ENCODE results near the gene ARL11. TPM values are rescaled to one million over a fixed set of nuclear protein-coding genes. Genes with fewer than 3 reads are reported as not detected.

ARL11 gene
- total RNA-seq, 6 donors from 2014 or later: 1.4 to 8.4 (median 4.9) TPM

- no peak for ATAC-seq (ENCODE audit: low FRiP score in 2 of 2)
- H3K36me3 ChIP-seq: peaks cover 0 to 2% (median 0%) of the 10 kb centered on the region in 4 donors
- WGBS, 2 donors: 92 to 96% methylated on average over 6 of the region's 6 CpGs
These were observed 48.4 kb downstream of the ARL11 start for GRCh38 chr13:49676581-49677298.

DNA sequence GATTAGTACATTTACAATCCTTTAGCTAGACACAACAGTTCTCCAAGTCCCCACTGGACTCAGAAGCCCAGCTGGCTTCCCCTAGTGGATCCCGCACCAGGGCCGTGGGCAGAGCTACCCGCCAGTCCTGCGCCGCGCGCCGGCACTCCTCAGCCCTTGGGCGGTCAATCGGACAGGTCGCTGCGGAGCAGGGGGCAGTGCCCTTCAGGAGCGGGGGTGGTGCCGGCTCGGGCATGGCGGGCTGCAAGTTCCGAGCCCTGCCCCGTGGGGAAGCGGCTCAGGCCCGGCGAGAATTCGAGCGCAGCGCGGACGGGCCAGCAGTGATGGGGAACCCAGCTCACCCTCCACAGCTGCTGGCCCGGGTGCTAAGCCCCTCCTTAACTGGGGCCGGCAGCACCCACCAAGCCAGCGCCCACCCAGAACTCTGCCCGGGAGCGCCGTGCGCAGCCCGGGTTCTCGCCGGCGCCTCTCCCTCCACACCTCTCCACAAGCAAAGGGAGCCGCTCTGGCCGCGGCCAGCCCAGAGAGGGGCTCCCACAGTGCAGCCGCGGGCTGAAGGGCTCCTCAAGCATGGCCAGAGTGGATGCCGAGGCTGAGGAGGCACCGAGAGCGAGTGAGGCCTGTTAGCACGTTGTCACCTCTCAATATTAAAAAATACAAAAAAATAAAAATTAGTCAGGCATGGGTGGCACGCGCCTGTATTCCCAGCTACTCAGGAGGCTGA, 50.0 kb downstream of the ARL11 start:
- H3K4me1 ChIP-seq: no peaks in the 10 kb centered on the region
- no peaks in the 10 kb centered on the region for H3K27me3 ChIP-seq
- peaks cover 0 to 2% (median 0%) of the 10 kb centered on the region in 4 donors for H3K36me3 ChIP-seq
- H3K4me3 ChIP-seq: no peak overlapping the region
- DNase-seq (peak in 1 of 2 donors; percentile 73), ATAC-seq (ENCODE audit: low FRiP score in 2 of 2) (no peak)
- 95% methylated on average over 31 to 45 of the region's 48 CpGs for WGBS, 2 donors
- no peak overlapping the region for H3K27ac ChIP-seq
- no peaks in the 10 kb centered on the region for H3K9me3 ChIP-seq
- no peak for TF ChIP-seq POLR2A (IDR thresholded peaks at IDR 0.05)

More at GRCh38 chr13:49676581-49677298, 48.4 kb downstream of the ARL11 start:
- Histone ChIP-seq H3K4me3 (no peak overlapping the region), H3K9me3 (no peaks in the 10 kb centered on the region), H3K27ac (no peak overlapping the region), H3K4me1 (no peaks in the 10 kb centered on the region), H3K27me3 (no peaks in the 10 kb centered on the region)
- no peak for TF ChIP-seq CTCF (IDR thresholded peaks at IDR 0.05)
- TF ChIP-seq EP300 (IDR thresholded peaks at IDR 0.05): no peak
- TF ChIP-seq POLR2A (IDR thresholded peaks at IDR 0.05): no peak
- TF ChIP-seq POLR2AphosphoS5 (IDR thresholded peaks at IDR 0.05): no peak
- DNase-seq: no peak

- TF ChIP-seq CTCF (IDR thresholded peaks at IDR 0.05) (no peak), POLR2A (IDR thresholded peaks at IDR 0.05) (no peak), POLR2AphosphoS5 (IDR thresholded peaks at IDR 0.05) (no peak), EP300 (IDR thresholded peaks at IDR 0.05) (no peak)
- DNase-seq (no peak), ATAC-seq (ENCODE audit: low FRiP score in 2 of 2) (no peak)
- Histone ChIP-seq H3K27me3 (no peaks in the 10 kb centered on the region), H3K9me3 (no peaks in the 10 kb centered on the region), H3K4me1 (no peaks in the 10 kb centered on the region), H3K4me3 (no peak overlapping the region), H3K36me3 (peaks cover 0 to 2% (median 0%) of the 10 kb centered on the region in 4 donors), H3K27ac (no peak overlapping the region)
- WGBS, 2 donors: 73 to 79% methylated on average over 3 of the region's 3 CpGs
These were observed 50.9 kb downstream of the ARL11 start for GRCh38 chr13:49679246-49679645.

DNA sequence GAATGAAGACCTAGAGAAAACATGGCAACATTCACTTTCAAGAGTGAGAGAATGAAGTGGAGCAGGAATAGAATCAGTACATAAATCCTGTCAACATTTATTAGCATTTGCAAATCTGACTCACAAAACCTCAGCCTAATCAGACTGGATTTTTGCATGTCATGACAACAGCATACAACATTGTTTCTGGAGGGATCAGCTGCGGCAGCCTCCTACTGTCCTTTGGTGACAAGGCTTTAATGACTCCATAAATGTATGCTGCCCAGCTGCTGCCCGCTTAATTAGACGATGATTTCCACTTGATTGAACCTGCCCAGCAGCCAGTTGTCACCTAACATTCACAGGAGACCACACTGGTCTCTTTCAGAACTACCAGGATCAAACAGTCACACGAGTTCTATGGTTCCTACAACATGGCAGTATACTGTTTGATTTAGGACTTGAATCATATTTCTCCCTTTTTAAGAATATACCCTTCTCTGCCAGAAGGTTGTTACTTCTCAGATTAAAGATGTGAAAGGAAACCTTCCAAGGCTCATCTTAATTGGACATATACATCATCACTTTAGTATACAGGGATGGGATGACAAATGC, 53.6 kb downstream of the ARL11 start:
- ATAC-seq (ENCODE audit: low FRiP score in 2 of 2): no peak
- Histone ChIP-seq H3K27me3 (no peaks in the 10 kb centered on the region), H3K4me1 (no peaks in the 10 kb centered on the region), H3K9me3 (no peaks in the 10 kb centered on the region), H3K4me3 (no peak overlapping the region), H3K36me3 (peaks cover 0 to 7% (median 0%) of the 10 kb centered on the region in 4 donors), H3K27ac (no peak overlapping the region)
- no peak for TF ChIP-seq POLR2AphosphoS5 (IDR thresholded peaks at IDR 0.05)
- TF ChIP-seq CTCF (IDR thresholded peaks at IDR 0.05): no peak
- TF ChIP-seq EP300 (IDR thresholded peaks at IDR 0.05): no peak
- no peak for DNase-seq
- 83 to 88% methylated on average over 4 of the region's 4 CpGs for WGBS, 2 donors

Other genes with a start within 250 kb of the ARL11 start
- 10 to 100 TPM; 12.5 to 49.2 (median 19.5) TPM for gene CAB39L, start 184.4 kb upstream of the ARL11 start, total RNA-seq
- gene SETDB2, start 184.2 kb upstream of the ARL11 start, total RNA-seq: 10 to 100 TPM in 4 of 6 donors, 1 to 10 TPM in 2; 5.0 to 17.8 (median 14.1) TPM
- 10 to 100 TPM; 27.1 to 89.1 (median 39.3) TPM for gene PHF11, start 132.6 kb upstream of the ARL11 start, total RNA-seq
- 10 to 100 TPM; 12.6 to 23.5 (median 18.0) TPM for gene RCBTB1, start 42.9 kb upstream of the ARL11 start, total RNA-seq
- 10 to 100 TPM; 26.2 to 82.3 (median 54.8) TPM for gene EBPL, start 63.0 kb downstream of the ARL11 start, total RNA-seq
- 10 to 100 TPM; 14.2 to 51.3 (median 29.1) TPM for gene KPNA3, start 164.2 kb downstream of the ARL11 start, total RNA-seq